NCI-H1417 treated with DMSO at 0.1 percent for 48 hours (cell line): ENCODE measurements around the gene GABRG3.

Experiments used
- DNase-seq: peaks from one replicate; lab custom pipeline; 2025; lab: John Stamatoyannopoulos, UW

GABRG3 gene

DNA sequence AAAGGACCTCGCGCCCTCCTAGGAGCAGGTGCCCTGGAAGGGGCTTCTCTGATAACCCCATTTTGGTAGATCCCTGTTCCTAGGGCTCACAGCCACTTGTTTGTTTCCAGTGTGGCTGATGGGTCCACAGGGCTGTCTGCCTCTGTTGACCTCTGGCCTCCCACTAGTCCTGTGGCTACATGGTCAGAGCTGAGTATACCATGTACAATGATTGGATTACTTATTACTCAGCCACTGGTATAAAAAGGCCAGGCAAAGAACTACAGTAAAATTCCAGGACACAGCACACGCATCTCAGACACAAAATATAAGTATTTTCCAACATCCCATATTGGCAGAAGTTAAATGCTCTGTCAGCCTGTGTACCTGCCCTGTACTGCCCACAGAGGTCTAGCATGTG, 277.3 kb downstream of the GABRG3 start:
- no peak for DNase-seq

DNA sequence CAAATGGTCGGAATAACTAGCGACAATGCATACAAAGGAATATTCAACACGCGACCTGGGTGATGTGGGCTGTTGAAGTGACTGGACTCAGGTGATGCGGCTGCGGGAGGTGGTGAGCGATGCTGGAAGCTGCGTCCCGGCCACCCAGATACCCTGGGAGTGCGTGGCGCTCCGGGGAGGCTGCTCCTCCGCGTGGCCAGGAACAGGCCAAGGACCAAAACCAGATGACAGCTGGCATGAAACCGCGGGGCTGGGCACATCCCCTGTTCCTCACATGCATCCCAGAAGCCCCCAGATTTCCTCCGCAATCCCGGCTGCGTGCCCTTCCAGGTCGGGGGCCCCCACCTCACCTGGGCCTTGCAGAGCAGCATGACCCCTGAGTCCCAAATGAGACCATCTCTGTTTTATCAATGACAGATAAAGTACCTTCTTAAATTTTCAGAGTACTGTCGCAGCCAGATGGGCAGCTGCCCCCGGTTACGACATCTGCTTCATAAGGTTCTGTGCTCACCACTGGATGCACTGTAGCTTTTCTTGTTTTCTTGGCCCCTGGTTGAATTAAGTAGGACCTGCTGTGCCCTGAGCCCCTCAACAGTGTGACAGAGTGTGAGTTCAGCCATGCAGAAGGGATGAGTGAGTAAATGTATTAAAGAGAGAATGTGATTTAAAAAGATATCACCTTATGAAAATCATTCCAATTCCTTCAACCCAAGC, 278.2 kb downstream of the GABRG3 start:
- DNase-seq, result no peak

DNA sequence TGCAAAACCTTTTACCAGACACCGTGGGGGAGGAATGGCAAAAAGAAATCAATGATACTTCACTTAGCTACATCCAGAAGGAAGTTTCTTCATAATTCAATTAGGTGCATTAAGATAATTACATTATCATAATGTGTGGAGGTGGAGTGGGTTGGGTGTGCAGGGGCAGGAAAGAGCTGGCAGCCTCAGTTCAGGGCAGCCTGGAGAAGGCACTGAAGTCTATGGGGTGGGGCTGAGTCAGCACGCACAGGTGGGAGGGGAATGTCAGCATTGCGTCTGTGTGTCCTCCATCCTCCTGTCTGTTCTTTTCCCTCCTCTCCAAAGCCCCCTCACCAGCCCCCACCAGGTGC, 278.8 kb downstream of the GABRG3 start:
- no peak for DNase-seq

DNA sequence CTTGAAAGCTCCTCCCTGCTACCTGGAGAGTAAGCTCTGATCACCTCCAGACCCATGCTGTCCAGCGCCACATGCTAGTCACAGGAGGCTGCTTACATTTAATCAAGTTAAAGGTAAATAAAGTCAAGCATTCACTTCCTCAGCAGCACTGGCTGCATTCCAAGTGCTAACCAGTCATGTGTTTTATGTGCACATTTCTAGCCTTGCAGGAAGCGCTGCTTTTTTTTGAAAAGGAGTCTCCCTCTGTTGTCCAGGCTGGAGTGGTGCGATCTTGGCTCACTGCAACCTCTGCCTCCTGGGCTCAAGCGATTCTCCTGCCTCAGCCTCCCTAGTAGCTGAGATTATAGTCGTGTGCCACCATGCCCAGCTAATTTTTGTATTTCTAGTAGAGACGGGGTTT, 279.2 kb downstream of the GABRG3 start:
- DNase-seq, result peak; percentile 17

DNA sequence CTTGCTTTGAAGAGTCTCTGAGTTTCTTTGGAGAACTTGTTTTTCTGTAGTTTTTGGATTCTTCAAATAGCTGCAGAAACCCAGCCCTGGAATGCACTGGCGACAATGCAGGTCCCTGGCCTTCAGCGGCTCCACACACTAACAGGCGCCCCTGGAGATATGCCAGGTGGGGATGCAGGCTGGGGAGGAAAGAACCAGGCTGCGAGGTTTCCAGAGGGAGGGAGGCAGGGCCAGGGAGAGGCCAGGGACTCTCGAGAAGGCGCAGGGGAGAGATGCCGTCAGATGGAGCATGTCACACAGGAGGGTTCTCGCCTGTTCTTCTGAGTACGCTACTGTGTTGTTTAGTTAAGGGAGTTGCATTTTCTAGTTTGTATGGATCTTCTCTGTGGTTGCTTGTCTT, 283.1 kb downstream of the GABRG3 start:
- no peak for DNase-seq

DNA sequence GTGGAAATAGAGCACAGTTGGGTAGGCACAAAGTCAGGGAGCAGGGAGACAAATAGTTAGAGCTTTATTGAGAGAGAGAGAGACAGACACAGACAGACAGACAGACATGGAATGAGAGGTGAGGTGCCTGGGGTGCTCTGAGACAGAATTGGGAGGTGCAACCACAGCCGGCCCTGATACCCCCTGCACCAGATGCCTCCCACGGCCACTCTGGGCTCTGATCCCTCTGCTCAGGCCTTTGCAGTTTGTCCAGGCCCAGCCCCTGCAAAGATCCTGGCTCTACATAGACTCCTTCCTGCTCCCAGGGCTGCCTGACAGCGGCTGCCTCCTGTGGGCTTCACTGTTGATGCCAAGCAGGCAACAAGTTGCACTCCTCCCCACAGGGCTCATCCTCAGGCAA, 283.8 kb downstream of the GABRG3 start:
- no peak for DNase-seq

DNA sequence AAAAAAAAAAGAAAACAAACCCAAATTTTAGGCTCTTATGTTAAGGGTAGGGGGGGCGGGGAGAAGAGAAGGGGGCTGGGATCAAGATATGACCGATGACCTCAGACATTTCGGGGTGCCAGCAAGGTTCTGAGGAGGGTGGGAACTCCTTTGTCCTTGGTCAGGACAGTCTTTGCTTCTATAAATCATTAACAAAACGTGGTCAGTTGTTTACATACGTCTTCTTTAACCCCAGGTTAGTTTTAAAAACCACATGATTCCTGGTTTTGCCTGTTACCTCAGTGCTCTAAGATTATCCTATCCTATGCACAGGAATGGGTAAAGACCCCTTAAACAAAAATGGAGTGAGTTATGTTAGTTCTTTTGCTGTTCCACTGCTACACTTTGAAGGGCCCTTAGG, 285.5 kb downstream of the GABRG3 start:
- DNase-seq, result no peak

DNA sequence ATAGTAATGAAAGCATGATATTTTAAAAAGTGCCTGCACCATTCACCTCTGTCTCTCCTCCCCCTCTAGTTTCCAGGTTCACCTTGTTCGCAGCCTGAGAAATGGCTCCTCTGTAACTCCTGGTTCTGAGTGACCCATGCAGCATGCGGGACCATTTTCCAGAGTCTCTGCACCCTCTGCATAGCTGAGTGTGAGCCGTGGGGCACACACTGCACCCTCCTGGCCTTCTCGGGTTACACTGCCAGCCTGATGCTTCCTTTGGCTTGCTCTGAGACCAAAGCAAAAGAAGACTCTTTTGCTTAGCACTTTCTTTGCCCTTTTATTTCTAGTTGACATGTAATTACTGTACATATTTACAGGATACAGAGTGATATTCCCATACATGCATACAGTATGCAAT, 287.3 kb downstream of the GABRG3 start:
- no peak for DNase-seq

DNA sequence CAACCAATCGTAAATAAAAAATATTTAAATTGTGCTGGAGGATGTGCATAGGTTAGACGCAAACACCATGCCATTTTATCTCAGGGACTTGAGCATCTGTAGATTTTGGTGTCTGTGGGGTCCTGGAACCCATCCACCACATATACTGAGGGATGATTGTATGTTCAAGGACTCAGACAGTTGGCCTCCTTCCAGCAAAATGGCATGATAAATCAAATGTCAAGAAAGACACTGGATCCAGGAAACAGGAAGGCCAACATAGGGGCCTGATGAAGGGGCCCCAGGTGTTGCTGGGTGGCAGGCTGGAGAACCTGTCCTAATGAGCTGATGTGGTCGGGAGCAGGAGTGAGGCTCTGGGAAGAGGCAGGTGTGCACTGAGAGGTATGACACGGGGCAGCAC, 289.5 kb downstream of the GABRG3 start:
- DNase-seq, result no peak

DNA sequence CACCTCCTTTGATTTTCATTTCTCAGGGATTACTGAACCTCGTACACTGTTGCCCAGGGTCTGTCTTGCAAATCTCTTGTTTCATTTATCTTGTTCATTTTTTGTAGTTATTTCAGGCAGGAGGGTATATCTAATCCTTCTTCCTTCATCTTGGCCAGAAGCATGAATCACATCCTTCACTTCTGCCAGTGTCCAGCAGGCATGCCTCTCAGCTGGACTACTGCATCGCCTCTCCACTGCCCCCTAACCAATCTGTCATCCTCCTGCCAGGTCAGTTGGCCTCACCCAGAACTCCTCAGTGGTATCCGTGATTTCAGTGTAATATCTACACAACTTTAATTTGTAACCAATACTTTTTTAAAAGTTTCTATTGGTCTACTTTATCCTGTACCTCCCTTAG, 297.9 kb downstream of the GABRG3 start:
- no peak for DNase-seq

DNA sequence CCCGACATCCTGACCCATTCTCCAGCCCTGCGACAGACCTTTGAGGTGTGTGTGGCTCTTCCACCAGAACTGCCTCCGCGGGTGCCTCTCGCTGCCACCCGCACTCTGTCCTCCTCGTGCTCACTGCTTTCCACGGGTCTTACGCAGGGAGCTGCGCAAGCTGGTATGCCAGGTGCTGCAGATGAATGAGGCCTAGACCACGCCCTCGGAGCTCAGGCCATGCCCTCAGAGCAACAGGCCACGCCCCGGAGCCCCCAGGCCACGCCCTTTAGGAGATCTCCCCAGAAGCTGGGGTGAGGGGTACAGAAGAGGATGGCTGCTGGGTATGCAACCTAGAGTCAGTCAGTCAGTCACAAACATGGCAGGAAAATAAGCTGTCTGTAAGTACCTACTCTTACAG, 300.3 kb downstream of the GABRG3 start:
- peak; percentile 73 for DNase-seq

DNA sequence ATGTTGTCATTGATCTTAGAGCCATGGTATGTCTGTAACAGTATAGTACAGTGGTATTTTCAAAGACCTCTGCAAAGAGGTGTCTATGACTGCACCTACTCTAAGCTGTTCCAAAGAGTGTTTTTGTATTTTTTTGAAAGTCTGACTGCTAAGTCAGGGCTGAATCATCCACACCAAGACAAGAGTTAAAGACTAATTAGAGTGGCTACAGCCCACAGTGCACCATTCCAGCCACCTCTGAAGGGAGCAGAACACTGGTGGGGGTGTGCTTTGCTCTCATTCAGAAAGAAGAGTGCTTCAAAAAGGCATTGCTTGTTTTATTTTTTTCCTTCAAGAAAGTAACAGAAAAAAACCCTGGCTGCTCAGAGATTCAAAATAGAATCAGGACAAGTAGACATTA, 301.4 kb downstream of the GABRG3 start:
- no peak for DNase-seq

DNA sequence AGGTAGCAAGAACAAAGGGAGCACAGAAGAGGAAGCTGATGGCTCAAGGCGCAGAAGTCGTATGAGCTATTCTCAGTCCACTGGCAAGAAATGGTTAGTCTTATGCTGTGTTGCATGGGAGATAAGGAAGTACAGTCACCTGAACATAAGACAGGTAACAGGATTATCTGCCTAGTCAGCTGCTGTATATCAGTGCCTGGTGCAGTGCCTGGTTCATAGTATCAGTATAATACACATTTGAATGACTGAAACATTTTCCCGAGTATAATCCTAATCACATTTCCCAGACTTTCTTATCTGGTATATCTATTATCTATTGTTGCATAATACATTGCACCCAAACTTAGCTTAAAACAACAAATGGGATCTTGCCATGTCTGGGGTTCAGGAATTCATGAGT, 302.5 kb downstream of the GABRG3 start:
- DNase-seq, result no peak

DNA sequence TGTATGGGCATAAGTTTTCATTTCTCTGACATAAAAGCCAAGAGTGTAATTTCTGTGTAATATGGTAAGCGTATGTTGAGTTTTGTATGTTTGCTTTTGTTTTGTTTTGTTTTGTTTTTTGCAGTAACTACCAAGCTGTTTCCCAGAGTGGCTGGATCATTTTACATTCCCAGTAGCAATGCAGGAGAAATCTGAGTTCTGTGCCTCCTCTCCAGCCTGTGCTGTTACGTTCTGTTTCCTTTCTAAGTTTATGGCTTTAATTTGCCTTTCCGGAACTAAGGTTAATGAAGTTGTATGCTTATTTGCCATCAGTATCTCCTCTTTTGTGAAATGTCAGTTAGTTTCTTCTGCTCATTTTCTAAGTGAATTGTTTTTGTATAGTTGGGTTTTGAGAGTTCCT, 307.8 kb downstream of the GABRG3 start:
- no peak for DNase-seq

DNA sequence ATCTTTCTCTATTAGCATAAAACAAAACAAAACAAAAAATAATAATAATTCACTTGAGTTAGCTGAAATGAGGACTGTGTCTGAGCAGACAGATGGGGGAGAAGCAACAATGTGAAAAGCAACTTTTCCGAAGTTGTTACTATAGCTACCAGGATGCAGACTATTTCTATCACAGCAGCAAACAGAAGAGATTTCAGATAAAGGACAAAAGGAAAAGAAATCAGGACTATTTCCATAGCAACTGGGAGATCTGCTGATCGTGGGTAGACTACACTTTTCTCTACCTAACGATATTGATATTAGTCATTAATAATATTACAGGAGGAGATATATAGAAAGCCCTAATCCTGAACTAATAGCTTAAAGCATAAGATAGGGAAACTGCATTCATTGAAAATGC, 321.7 kb downstream of the GABRG3 start:
- no peak for DNase-seq

DNA sequence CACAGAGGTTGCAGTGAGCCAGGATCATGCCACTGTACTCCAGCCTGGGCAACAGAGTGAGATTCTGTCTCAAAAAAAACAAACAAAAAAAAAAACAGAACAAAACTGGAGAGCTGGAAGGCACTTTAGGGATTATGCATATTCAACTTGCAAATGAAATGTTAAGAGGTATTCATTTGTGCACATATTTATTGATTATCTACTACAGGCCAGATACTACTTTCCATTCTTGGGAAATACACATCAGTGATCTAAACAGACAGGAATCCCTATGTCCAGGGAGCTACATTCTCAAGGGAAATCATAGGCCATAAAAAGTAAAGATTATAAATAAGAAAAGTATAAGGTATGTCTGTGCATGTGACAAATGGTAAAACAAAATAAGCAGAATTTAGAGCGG, 322.6 kb downstream of the GABRG3 start:
- DNase-seq, result no peak

DNA sequence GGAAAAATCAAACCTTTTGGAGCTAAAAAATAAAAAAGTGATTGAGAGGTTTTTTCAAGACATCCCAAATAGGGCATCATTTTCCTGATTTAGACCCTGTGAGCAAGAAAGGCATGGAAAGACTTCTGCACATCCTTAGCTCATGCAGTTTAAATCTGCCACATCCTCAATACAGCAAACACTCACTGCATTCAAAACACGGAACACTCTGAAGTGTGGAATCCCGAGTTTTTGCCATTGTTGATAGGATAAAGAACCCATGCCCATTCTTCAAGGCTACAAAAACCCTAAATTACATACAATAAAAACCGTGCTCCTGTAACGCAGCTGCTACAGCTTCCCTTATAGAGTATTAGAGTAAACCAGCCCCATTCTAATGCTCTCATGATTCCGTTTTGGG, 346.8 kb downstream of the GABRG3 start:
- no peak for DNase-seq

DNA sequence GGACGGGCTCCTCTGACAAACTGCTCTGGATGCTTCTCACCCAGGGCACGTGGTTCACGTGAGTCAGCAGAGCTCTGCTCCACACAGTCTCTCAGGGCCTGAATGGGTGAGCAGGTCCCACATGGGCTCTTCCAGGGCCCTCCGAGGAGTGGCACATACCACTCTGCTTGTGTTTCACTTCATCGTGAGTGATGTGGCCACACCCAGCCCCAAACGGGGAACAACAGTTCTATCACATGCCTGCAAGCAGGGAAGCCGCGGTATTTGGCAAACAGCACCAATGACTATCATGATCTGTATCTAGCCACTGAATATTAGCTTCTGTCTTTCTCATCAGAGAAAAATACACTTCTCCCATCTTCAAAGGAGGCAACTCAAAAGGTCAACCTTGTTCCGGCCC, 352.8 kb downstream of the GABRG3 start:
- no peak for DNase-seq

DNA sequence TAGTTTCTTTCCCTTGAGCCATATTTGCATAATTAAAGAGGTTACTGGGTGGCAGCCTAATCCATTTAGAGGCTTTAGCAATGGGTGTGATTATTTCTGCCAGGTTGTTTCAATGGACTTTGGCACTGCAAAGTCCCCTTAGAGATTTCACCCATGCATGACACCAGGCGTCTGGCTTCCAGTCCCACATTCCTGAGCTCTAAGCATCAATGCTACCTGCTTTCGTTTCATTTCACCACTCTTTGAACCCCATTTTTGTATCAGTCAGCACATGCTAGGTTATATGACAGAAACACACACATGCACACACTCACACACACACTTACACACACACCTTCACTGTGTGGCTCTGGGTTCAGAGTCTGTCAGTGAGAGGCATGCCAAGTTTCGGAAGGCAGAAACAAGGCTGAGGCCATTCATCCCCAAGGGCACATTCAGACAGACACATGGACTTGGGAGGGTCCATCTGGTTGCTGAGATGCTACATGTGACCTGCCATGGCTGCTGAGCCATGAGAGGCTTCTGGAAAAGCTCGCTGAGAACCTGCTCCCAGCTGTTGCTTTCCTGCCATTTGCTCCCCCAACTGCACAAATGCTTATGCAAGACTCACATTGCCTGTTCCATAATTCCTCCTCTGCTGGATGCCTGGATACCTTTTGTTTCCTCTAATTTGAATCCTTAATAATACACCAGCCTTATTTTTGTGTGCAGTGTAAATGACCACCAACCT, 354.1 kb downstream of the GABRG3 start:
- no peak for DNase-seq

DNA sequence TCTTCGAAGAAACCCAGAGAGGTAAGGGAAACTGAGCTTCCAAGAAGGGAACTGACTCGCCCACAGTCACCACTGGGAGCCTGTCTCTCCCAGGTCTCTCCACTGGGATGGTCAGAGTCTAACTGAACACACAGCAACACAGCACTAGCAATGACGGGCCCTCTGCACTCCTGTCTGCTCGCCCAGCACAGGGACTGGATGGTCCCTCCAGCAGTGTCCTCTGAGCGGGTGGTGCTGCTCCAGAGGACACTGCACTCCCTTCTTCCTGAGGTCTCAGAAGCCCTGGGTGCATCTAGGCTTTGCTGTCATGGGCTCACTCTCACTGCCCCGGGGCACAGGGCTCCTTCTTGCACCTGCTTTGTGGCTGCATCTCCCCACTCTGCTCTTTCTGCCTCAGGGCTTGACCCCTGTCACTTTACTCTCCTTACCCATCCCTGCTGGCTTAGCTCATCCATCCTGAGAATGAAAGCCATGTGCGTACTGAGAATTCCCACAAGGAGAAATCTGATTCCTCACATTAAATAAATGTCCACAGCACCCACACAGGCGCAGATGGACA, 356.6 kb downstream of the GABRG3 start:
- DNase-seq, result no peak

DNA sequence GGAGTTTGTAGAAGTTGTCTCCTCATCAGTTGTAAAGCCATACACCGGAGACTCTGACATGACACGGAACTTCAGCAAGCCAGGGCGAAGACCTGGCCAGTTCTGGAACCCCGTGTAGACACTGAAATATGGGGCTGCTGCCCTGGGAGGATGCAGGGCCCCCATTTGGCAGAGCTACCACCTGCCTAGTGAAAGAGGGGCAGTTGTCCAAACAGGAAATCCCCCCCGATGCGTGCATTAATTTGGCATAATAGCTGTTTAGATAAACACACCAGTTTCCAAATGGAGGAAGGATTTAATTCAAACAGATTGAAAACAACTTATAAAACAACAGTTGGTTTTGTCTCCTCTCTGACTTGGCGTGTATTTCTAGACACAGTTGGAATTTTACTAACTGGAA, 357.2 kb downstream of the GABRG3 start:
- no peak for DNase-seq

DNA sequence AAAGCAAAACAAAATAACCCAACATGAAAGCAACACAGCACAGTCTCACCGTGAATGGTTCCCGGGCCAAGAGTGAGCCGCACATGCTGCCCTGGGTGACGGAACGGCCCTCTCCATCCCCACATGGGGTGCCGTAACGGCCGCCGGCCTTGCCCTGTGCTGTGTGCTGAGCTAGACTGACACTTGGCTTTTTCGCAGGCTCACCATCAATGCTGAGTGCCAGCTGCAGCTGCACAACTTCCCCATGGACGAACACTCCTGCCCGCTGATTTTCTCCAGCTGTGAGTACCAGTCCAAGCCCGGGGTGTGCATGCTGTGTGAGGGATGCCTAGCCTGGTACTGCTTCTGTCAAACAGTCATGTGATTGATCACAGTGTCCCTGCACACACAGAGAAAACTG, 357.6 kb downstream of the GABRG3 start:
- DNase-seq, result peak; percentile 14

DNA sequence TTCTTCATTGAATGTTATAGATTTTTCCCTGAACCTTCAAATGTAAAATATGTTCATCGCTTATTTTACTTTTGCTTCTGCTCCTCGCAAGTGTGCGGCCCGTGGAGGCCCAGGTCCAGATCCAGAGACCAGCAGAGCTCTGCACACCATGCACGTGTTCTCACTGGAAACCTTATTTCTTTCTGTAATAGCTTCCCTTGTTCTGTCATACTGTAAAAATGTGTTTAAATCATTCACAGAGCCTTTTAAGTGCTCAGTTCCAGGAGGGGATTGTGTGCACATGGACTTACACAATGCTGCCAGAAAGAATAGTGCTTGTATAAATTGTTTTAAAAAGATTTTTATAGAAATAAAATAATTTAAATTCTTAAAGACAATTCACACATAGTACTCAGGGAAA, 359.3 kb downstream of the GABRG3 start:
- no peak for DNase-seq

DNA sequence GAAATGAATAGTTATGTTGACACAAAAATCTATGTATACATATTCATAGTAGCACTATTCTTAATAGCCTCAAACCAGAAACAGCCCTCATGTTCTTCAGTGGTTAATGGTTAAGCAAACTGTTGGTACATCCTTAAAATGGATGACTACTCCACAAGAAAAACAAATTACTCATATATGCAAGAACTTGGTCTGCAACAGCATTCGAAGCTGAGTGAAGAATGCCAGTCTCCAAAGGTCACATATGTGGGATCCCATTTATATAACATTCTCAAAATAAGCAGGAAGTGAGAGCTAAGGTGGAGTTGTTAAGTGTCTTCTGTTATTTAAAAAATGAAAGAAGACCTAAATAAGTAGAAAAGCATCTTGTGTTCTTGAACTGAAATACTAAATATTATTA, 365.7 kb downstream of the GABRG3 start:
- no peak for DNase-seq
